WI38 (cell line): ENCODE measurements around the gene UBE3B.

Experiments
- H3K4me3 ChIP-seq: 2 replicates; pipeline ENCODE4 v1.5.1; 2011; ENCODE audit warnings: low read depth, mild to moderate bottlenecking, control low read depth, low read length
- TF ChIP-seq, protein P1 (sequence below): IDR thresholded peaks from 2 replicates; pipeline ENCODE4 v1.5.1; 2012; ENCODE audit warnings: low read depth, mild to moderate bottlenecking, control low read depth, low read length

UBE3B gene

DNA sequence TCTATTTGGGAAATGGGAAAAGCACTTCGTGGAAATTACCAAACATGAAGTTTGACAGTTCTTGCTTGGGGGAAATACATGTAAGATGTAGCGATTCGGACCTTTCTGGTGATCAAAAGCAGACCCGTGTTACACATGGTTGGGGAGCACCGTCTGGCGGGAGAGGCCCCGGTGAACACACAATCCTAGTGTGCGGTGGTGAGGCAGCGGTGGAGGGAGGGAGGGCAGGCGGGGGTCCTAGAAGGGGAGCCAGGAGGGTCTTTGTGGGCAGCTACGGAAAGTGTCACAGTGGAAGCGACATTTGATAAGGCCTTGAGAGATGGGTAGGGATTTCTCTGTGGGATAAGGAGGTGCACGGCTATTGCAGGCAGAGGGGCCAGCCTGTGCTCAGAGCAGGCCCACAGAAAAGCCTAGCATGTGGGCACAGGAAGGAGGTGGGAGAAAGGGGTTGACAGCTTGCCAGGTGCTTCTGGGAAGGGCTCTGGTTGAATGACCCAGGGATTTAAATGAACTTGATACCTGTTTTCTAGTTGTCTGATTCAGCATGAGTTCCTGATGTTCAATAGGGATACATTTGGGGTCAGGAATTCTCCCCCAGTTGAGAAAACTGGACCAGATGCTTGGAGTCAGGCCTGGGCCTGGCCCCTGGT is 103.4 kb downstream of the UBE3B start:
- TF ChIP-seq, protein P1, sequence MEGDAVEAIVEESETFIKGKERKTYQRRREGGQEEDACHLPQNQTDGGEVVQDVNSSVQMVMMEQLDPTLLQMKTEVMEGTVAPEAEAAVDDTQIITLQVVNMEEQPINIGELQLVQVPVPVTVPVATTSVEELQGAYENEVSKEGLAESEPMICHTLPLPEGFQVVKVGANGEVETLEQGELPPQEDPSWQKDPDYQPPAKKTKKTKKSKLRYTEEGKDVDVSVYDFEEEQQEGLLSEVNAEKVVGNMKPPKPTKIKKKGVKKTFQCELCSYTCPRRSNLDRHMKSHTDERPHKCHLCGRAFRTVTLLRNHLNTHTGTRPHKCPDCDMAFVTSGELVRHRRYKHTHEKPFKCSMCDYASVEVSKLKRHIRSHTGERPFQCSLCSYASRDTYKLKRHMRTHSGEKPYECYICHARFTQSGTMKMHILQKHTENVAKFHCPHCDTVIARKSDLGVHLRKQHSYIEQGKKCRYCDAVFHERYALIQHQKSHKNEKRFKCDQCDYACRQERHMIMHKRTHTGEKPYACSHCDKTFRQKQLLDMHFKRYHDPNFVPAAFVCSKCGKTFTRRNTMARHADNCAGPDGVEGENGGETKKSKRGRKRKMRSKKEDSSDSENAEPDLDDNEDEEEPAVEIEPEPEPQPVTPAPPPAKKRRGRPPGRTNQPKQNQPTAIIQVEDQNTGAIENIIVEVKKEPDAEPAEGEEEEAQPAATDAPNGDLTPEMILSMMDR = no peak
- no peak overlapping the region for H3K4me3 ChIP-seq

DNA sequence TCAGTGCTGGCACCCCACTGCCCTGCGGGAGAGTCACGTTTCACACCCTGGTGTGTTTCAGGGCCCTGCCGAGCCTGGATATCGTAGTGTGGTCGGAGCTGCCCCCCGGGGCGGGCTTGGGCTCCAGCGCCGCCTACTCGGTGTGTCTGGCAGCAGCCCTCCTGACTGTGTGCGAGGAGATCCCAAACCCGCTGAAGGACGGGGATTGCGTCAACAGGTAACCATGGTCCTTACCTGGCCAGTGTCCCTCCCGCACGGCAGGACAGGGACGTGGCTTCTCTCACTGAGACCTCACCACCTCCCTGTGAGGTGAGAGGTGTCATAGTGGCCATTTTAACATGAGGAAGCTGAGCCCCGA is 103.9 kb downstream of the UBE3B start:
- no peak overlapping the region for H3K4me3 ChIP-seq
- TF ChIP-seq, protein P1 = no peak

DNA sequence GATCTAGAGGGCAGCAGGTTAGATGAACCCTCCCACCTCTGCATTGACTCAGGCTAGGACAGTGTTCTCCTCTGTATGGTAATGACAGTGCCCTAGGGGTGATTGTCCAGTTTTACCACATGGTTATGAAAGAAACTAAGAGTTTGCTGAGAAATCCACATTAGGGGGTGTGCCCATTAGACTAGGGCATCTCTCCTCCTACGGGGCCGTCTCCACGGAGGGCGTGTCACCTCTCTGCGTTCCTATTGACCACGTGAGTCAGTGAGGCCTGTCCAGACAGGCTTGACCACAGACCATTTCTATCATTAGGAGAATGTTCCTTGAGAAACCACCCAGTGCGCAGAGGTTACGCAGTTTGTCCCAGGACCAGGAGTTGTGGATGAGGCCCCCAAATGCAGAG is 104.4 kb downstream of the UBE3B start:
- TF ChIP-seq, protein P1 = no peak

DNA sequence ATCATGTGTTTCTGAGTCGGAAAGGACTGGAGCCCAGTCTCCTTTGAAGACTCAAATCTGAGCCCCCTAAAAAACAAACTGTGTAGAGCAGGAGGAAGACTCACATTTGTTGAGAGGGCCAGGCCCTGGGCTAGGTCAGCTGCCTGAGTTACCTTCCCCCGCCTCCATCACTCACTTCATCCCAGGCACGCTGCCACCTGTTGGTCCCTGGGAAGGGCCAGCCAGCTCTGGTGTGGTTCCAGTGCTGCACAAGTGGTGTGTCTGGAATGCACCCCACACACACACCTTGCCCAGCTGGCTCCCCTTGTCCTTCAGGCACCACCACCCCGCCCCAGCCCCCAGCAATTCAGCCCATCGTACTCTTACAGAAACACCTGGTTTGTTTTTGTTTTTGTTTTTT is 105.2 kb downstream of the UBE3B start:
- TF ChIP-seq, protein P1 = no peak
- no peak overlapping the region for H3K4me3 ChIP-seq

More for the DNA sequence above, 104.4 kb downstream of the UBE3B start:
- H3K4me3 ChIP-seq = no peak overlapping the region

DNA sequence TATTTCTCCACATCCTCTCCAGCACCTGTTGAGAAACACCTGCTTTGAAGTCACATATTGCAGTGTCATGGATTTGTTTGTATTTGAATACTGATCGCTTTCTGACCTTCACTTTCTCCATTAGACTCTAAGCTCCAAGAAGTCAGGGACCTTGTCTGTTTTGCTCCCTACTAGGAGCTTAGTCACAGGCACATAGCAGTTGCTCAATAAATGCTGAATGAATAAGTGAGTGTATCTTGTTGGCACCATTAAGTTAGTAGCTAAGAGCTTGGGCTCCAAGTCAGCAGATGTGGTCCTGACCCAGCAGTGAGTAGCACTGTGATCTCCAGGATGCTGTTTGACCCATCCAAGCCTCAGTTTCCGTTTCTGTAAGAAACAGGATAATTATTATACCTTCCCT is 106.3 kb downstream of the UBE3B start:
- TF ChIP-seq, protein P1 = no peak
- H3K4me3 ChIP-seq = no peak overlapping the region
